Astrocyte of the hippocampus (primary cell): ENCODE measurements around the gene MRI1.

Source experiments
- DNase-seq: peaks from one replicate; pipeline ENCODE4 v3.0.0; 2011; ENCODE audit warnings: low read depth, low spot score

The MRI1 gene

GRCh38 chr19:13794398-13794756 lies 30.1 kb downstream of the MRI1 start:
- DNase-seq = peak; percentile 97

GRCh38 chr19:13794757-13795589 lies 30.7 kb downstream of the MRI1 start, which contains the start of gene ZSWIM4:
ZSWIM4 (plus strand) TSS chr19:13795443; CDS start chr19:13795649, 206 bp downstream.
- peak; percentile 100 for DNase-seq

- DNase-seq = peak; percentile 54
These were observed 31.4 kb downstream of the MRI1 start for GRCh38 chr19:13795595-13796300.

GRCh38 chr19:13796301-13797057 lies 32.2 kb downstream of the MRI1 start:
- DNase-seq = peak; percentile 94

- no peak for DNase-seq
These were observed 32.7 kb downstream of the MRI1 start for GRCh38 chr19:13797058-13797440.

GRCh38 chr19:13797870-13798269 lies 33.5 kb downstream of the MRI1 start:
- peak; percentile 87 for DNase-seq

- no peak for DNase-seq
These were observed 35.3 kb downstream of the MRI1 start for GRCh38 chr19:13799669-13800068.

GRCh38 chr19:13803038-13803437 lies 38.7 kb downstream of the MRI1 start:
- DNase-seq = no peak

- no peak for DNase-seq
These were observed 40.7 kb downstream of the MRI1 start for GRCh38 chr19:13804830-13805683.

- DNase-seq = no peak
These were observed 42.4 kb downstream of the MRI1 start for GRCh38 chr19:13806728-13807127.

- DNase-seq = no peak
These were observed 43.2 kb downstream of the MRI1 start for GRCh38 chr19:13807421-13808021.

GRCh38 chr19:13808856-13809255 lies 44.5 kb downstream of the MRI1 start:
- no peak for DNase-seq

- no peak for DNase-seq
These were observed 48.2 kb downstream of the MRI1 start for GRCh38 chr19:13812544-13812943.

GRCh38 chr19:13813147-13813546 lies 48.8 kb downstream of the MRI1 start:
- no peak for DNase-seq

GRCh38 chr19:13814550-13814949 lies 50.2 kb downstream of the MRI1 start:
- no peak for DNase-seq

GRCh38 chr19:13817018-13817614 lies 52.8 kb downstream of the MRI1 start:
- DNase-seq = no peak

GRCh38 chr19:13817615-13818371 lies 53.5 kb downstream of the MRI1 start:
- DNase-seq = no peak

- no peak for DNase-seq
These were observed 54.9 kb downstream of the MRI1 start for GRCh38 chr19:13819238-13819637.

- no peak for DNase-seq
These were observed 57.0 kb downstream of the MRI1 start for GRCh38 chr19:13821292-13821691.

- DNase-seq = no peak
These were observed 58.9 kb downstream of the MRI1 start for GRCh38 chr19:13823256-13823655.
